SK-N-MC (cell line): Measurements from ENCODE around the gene CSTPP1.

ENCODE experiments used
- EZH2 ChIP-seq: fragments of 200-600 bp; sonication (generic); IDR thresholded peaks from one replicate; pipeline ENCODE4 v1.6.1; 2017; ENCODE audit warnings: antibody characterized with exemption
- FOXP2 ChIP-seq: optimal IDR thresholded peaks from 2 replicates; pipeline ENCODE3; 2011; ENCODE audit warnings: mild to moderate bottlenecking, moderate library complexity; ENCODE audit not compliant: insufficient read depth; ENCODE audit errors: extremely low read length, control extremely low read depth
- POLR2AphosphoS5 ChIP-seq: IDR thresholded peaks from 2 replicates; pipeline ENCODE4 v1.6.1; 2012; ENCODE audit warnings: mild to moderate bottlenecking, low read depth, low read length, borderline replicate concordance

DNA sequence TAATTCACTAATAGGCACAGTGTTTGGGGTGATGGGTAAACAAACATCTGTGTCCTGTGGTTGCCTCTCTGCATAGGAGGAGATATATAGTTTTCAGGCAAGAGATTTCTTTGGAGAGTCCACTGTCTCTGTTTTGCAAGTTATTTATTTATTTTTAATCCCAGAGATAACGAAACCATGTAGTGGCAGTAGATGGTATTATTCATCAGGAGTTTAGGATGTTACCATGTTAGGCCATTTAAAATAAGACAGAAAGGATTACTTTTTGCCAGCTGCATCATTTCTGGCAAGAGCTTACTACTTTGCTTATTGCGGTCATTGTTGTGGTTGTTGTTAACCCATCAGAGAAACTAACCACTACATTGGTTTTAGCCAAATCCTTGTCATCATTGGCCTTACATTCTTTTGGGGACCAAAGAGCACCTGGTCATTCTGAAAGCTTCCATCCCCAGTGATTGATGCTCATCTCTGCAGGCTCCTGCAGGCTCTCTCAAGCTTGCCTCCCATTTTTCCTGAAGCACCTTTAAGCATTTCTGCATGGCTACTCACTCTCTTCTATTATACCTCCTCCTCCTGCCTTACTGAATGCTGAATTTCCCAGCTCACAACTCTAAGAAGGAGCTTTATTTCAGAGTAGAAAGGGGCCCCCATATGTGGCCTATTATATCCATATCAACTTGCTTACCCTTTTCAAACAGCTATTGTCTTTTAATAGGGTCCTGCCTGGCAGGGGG is 84.4 kb downstream of the CSTPP1 start:
- TF ChIP-seq FOXP2: no peak
- no peak for TF ChIP-seq POLR2AphosphoS5
- TF ChIP-seq EZH2: no peak
